Dermis blood vessel endothelial cell (primary cell): Measurements from ENCODE around the gene BCL6B. TPM values are rescaled to one million over a fixed set of nuclear protein-coding genes. Genes with fewer than 3 reads are reported as not detected.
"Not testable (repeated sequence)": the region's sequence is repeated elsewhere in the genome, so short reads cannot be mapped to it uniquely, and the experiment has no call there.

Experiments
- DNase-seq: peaks from one replicate; pipeline ENCODE4 v3.0.0; 2010
- total RNA-seq: library from RNA; depleted of rRNA; stranded (reverse); fragments of >200 nt; gene quantifications from 2 replicates; pipeline ENCODE4 v1.2.3, GENCODE V29; 2014

The BCL6B gene, protein sequence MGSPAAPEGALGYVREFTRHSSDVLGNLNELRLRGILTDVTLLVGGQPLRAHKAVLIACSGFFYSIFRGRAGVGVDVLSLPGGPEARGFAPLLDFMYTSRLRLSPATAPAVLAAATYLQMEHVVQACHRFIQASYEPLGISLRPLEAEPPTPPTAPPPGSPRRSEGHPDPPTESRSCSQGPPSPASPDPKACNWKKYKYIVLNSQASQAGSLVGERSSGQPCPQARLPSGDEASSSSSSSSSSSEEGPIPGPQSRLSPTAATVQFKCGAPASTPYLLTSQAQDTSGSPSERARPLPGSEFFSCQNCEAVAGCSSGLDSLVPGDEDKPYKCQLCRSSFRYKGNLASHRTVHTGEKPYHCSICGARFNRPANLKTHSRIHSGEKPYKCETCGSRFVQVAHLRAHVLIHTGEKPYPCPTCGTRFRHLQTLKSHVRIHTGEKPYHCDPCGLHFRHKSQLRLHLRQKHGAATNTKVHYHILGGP
- total RNA-seq, result 86.6 and 140 TPM in 2 replicates

DNA sequence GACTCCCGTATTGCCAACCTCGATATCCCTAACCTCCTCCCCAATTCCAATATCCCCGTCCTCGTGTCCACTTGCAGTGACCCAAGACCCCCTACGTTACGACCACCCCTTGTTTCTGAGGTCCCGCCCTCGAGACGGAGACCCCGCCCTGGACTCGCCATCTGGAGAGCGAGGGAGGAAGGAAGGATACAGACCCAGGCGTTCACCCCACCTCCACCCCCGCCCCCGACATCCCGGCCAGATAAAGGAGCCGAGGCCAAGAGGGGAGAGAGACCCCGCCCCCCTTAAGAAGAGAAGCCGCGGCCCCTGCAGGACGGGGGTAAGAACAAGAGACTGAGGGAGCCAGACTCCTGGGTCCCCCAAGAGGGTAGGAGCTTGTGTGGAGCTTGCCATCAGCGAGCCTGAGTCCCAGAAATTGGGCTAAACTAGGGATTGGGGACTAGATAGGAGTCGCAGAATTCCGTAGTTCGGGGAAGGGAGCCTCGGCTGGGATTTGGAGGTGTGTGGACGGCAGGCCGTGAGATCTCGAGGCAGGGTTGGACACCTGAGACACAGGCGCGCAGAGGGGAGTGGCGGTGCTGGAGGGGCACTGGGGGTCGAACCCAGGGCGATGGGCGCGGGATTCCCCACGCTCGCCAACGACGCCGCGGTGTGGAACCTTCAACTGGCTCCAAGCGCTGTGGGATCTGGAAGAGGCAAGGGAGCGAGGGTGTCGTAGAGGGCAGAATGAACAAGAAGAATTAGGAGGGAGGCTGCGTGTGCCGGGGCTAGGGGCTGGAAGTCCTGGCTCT, at the start of gene BCL6B:
Gene BCL6B, plus strand, starts transcription at position 270 of the 791 bp plus-strand sequence. CDS start 622 bp downstream, outside the sequence.
- peak; percentile 90 for DNase-seq

DNA sequence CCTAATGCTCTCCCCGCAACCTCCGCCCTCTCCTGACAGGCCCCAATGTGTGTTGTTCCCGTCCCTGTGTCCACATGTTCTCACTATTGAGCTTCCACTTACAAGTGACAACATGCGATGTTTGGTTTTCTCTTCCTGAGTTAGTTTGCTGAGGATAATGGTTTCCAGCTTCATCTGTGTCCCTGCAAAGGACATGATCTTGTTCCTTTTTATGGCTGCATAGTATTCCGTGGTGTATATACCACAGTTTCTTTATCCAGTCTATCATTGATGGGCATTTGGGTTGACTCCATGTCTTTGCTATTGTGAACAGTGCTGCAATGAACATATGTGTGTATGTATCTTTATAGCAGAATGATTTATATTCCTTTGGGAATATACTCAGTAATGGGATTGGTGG, 43.4 kb upstream of the BCL6B start:
- not testable (repeated sequence) for DNase-seq

DNA sequence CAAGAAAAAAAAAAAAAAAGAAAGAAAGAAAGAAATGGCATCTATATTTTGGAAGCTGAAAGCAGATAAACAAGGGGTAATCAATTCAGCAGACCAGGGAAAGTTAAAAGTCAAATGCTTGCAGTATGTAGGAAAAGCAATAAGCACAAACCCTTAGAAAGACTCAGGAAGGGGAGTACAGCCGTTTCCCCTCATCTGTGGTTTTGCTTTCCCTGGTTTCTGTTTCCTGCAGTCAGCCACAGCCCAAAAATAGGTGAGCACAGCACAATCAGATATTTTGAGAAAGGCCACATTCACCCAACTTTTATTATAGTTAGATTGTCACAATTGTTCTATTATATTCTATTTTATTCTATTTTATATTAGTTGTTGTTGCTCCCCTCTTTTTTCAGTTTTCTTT, 41.4 kb upstream of the BCL6B start:
- DNase-seq, result no peak

DNA sequence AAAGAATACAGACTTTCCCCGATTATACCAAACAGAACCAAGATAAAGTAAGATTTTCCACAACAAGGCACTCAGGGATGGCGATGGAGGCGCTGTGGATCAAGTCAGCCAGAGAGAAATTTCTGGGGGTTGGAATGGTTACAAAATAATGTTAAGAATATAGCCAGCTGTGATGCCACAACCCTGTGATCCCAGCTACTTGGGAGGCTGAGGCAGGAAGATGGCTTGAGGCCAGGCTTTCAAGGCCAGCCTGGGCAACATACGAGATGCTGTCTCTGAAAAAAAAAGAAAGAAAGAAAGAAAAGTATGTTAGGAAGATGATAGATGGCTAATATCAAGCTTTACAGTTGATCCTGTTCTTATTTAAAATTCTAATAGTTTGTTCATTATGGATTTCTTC, 37.6 kb upstream of the BCL6B start:
- DNase-seq, result no peak

DNA sequence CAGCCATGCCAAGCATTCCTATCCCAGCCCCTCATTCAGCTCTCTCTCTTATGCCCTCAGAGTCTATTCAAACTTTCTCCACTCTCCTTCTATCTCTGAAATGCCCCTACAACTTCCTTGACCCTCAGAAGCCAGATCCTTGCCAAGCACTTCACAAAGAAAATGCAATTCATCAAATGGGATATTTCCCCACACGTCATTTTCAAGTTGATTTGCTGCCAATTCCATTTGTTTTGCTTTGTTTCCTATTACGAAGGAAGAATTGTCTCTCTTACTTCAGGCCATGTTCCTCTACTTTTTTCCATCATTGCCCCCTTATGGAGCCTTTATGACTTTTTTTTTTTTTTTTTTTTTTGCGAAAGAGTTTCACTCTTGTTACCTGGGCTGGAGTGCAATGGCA, 36.2 kb upstream of the BCL6B start:
- peak; percentile 50 for DNase-seq

DNA sequence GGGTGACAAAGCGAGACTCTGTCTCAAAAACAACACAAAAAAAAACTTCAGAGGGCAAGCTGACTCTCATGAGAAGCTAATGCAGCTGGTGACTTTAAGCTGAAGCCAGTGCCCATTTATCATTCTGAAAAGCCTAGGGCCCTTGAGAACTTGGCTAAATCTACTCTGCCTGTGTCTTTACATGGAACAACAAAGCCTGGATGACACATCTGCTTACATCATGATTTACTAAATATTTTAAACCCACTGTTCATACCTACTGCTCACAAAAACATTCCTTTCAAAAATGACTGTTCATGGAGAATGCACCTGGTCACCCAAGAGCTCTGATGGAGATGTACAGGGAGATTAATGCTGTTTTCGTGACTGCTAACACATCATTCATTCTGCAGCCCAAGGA, 33.1 kb upstream of the BCL6B start:
- DNase-seq, result no peak

DNA sequence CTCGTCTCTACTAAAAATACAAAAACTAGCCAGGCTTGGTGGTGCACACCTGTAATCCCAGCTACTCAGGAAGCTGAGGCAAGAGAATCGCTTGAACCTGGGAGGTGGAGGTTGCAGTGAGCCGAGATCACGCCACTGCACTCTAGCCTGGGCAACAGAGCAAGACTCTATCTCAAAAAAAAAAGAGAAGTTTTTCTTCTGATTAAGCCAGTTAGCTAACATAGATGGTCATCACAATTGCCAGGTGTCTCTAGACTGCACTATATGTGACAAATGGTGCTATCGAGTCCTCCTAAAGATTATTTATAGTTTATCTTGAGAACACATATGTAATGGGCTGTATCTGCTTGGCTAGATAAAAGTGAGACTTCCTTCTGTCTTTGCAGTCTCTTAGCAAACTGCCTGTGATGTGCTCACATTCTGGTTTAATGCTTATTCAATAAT, 29.2 kb upstream of the BCL6B start:
- not testable (repeated sequence) for DNase-seq

DNA sequence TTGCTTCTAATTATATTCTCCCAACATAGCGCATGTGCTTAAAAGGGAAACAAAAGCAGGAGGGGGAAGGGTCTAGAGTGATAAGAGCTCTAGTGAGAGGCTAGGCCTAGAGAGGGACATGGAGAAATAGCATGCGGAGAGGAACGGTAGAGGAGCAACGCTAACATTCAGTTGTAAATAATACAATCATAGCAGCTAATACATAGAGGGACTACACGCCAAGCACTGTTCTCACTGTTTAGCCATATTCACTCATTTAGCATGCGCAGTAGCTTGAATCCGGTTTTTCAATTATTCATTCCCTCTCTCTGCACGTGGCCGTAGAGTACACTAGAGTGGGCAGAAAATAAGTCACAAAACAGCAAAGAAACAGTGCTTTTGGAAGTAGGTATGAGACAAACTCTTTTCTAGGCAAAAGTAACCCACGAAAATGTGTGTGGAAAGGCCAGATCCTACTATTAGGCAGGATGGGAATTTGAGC, 28.7 kb upstream of the BCL6B start:
- no peak for DNase-seq

DNA sequence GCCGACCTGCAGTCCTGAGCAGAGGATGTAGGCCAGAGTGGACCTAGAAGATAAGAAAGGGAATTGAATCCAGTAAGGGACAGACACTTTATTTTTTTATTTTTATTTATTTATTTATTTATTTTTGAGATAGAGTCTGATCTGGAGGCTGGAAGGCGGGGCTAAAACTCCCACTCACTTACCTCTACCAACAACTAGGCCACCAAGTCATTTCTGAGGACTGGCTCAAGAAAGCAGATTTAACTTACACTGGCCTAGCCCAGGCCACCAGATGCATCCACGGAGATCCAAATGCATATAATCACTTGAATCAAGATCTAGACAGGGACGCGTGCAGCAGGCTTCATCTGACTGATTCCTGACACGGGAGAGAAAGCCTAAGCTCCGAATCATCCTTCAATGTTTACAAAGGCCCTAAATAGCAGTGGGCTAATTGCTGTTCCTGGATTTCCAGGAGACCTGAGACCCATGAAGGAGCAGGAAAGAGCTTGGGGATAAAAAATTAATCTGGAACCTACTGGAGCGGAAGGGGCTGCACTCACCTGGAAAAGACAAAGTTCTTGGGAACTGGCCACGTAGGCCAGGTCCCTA, 28.1 kb upstream of the BCL6B start:
- DNase-seq, result no peak

DNA sequence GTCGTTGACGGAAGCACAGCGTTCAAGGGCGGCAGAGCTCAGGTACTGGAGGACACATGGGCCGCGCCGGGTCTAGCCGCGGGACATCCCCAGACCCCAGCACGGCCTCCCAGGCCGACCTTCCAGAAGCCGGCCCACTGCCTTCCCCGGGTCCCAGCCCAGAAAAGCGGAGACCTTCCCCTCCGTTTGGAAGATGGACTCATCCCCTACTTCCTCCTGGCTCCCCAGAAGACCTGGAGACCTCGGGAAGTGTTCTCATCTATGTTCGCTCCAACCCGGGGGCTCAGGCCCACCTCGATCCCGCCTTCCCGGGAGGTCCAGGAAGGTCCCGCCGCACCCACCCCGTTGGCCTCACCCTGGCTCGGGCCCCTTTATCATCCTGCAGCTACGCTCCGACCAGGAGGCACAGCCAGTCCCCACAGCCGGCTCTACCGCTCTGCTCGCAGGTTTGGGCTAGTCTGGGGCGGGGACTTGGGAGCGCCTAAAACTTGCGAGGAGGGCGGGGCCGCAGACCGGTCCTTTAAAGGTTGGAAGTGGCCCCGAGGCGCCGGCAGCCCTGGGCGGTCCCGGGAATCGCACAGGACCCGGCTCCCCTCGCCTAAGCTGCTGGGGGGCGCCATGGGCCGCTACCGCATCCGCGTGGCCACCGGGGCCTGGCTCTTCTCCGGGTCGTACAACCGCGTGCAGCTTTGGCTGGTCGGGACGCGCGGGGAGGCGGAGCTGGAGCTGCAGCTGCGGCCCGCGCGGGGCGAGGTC, 27.2 kb upstream of the BCL6B start, which contains the start of gene ALOX12:
Gene ALOX12, plus strand, starts transcription at position 550 of the 756 bp plus-strand sequence. Its CDS starts 69 bp downstream, at position 619.
- DNase-seq, result no peak

DNA sequence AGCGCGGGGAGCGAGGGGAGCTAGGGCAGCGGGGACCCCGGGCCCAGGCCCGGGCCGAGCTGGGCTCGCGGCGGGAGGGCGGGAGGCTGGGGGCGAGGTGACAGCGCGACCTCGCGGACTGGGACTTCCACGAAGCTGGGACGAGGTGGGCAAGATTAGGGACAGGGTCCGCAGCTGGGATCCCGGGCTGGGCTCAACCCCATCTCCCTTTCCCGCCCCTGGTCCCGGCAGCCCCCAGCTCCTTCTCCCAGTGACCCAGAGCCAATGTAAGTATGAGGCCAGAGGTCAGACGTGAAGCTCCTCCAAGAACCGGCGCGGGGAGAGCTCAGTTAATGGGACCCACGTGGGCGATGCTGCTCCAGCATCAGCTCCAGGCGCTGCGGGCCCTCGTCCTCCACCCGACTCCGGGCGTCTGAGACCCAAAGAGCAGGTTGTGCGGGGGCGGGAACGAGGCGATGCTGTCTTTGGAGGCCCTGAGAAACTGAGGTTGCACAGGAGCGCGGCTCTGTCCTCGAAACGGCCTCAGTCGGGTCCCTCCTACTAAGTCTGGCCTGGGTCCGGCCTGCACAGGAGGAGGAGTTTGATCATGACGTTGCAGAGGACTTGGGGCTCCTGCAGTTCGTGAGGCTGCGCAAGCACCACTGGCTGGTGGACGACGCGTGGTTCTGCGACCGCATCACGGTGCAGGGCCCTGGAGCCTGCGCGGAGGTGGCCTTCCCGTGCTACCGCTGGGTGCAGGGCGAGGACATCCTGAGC, 26.4 kb upstream of the BCL6B start:
- DNase-seq, result no peak

DNA sequence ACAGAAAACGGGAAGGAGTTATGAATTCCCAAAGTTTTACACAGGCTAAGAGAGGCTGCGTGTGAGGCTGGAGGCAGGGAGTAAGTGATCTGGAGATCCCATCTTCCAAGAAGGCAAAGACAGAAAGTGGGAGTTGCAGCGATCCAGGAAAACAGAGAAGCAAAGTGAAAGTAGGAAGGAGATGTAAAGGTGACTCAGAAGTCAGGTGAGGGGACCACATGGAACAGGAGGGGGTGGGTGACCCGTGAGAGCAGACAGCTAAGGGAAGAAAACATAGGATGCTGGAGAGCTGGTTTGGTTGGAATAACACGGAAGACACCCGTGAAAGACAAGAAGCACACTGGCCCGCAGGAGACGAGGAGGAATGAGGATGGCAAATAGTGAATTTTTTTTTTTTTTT, 25.7 kb upstream of the BCL6B start:
- no peak for DNase-seq

DNA sequence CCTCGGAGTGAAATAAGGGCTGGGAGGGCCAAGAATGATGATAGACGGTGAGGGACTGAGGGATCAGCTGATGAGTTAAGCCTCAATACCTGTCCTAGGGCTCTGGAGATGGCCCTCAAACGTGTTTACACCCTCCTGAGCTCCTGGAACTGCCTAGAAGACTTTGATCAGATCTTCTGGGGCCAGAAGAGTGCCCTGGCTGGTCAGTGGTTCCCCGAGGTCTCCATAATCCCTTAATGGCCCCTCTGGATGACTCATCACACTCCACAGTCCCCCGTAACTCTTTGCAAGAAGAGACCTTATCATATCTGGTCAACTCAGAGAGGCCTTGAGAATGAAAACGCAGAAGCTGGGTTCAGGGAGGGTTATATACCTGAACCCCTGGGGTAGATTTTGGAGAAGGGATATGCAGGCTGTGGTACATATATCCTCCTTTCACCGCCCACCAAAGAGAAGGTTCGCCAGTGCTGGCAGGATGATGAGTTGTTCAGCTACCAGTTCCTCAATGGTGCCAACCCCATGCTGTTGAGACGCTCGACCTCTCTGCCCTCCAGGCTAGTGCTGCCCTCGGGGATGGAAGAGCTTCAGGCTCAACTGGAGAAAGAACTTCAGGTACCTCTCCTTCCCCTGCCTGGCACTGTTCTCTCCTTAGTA, 23.9 kb upstream of the BCL6B start:
- DNase-seq, result no peak

DNA sequence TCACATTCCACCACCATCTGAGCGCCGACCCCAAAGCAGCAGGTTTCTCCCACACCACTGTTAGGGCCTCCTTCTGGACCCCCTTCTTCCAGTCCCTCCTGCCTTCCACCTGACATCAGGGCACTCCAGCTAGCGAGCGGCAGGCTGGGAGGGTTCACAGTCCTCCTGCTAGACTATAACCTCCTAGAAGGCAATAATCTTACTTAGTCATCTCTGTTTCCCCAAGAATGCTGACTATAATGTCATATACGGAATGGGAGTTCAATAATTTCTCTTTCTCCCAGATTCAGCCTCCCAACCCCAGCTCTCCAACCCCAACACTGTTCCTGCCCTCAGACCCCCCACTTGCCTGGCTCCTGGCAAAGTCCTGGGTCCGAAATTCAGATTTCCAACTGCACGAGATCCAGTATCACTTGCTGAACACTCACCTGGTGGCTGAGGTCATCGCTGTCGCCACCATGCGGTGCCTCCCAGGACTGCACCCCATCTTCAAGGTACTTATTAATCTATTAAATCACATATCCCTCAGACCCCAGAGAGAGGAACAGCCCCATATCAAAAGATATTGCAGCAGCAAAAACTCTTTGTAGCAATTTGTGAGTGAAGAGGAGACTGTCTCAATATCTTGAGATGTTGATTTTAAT, 21.4 kb upstream of the BCL6B start:
- DNase-seq, result peak; percentile 67

DNA sequence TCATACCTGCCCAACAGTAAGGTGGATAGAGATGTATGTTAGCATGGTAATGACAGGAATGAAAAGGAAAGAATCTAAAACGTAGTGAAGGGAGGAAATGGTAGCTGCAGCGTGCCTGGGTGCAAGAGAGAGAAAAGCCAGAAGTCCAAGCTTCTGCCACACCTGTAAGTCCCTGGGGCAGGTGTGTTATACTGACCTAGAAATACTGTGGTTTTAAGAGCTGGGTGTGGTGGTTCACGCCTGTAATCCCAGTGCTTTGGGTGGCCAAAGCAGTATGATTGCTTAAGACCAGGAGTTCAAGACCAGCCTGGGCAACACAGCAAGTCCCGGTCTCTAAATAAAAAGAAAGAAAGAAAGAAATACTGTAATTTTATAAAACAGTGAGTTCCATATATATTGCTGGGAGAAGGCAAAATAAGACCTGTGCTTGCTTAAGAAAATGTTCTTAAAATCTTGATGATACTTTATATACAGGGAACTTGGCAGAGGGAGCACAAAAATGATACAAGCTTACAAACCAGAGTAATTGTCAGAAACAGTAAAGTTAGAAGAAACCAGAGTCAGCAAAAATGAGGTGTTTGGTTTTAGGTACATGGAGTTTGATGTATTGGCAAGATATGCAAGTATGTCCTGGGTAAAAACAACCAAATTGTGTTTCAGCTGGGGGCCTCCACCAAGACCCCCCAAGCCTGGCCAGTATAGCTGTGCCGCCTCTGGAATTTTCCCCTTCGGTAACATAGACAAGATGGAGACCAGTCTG, 20.4 kb upstream of the BCL6B start:
- DNase-seq, result no peak

DNA sequence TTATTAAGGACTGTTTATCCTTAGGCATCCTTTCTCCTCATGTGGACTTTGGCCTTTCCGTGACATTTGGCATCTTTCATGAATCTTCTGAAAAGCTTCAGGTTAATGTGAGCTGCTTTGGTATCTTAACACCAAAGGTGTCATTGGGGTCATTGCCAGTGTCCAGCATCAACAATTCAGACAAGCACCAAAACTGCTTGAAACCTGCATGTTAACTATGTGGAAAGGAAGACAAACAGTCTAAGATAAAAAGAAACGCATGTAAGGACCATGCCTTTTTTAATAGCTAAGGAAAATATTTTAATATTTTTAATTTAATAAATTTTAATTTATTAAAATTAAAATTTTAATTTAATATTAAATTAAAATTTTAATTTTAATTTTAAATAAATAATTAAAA, 19.1 kb upstream of the BCL6B start:
- no peak for DNase-seq

DNA sequence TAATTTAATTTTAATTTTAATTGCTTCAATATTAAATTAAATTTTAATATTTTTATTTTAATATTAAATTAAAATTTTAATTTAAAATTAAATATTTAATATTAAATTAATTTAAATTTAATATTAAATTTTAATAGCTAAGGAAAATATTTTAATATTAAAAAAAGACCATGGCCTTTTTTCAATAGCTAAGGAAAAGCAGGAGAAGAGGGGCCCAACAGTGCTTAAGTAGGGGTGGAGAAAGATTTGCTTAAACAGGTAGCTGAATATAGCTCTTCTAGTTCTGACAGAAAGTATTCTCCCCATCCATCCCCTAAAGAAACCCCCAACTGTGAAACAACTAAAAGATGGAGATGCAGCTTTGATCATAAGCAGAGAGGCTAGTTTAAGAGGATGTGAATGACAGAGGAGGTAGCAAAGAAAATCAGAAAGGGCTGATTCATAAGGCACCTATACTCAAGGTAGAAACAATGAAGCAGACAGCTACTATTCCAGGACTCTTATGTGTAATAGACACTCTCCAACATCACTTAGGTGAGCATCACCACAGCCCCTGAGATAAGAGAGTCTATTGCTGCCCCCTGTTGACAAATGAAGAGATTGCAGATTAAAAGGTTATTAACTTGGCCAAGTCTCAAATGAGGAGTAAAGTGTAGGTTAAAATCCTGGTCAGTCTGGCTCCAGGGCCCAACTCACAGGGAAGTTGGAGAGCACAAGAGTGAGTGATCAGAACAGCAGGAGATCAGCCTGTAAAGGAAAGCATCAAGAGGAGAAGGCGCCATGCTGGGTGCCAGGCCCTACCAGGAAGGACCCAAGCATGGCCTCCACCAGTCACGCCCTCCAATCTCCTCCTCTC, 18.2 kb upstream of the BCL6B start:
- DNase-seq, result peak; percentile 81

DNA sequence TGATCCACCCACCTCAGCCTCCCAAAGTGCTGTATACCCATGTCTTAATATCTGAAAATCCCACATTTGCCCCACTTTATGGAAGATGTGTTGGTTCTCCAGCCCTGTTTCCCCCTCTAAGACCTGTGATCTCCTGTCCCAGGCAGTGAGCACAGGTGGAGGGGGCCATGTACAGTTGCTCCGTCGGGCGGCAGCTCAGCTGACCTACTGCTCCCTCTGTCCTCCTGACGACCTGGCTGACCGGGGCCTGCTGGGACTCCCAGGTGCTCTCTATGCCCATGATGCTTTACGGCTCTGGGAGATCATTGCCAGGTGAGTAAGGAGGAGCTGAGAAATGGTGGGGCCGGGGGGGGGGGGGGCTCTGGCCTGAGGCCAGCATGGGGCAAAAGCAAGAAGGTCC, 17.1 kb upstream of the BCL6B start:
- no peak for DNase-seq

DNA sequence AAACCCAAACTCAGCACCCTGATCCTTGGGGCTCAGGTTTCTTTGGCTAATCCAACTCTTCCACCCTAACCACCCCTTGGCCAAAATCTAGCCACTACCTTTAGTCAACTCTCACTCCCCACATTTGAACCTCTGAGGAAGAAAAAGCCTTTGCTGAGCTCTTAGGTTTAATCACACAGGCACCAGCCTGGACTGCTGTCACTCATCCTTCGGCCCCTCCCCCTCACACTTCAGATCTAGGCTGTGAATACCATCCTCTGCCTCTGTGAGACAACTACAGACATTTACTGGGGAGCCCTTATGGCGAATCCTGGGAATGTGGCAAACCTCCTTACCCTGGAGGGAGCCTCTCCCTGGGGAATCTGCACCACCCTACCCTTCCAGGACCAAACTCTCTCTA, 15.7 kb upstream of the BCL6B start:
- no peak for DNase-seq
